ENCODE results near the gene PRKN.

The PRKN gene

DNA sequence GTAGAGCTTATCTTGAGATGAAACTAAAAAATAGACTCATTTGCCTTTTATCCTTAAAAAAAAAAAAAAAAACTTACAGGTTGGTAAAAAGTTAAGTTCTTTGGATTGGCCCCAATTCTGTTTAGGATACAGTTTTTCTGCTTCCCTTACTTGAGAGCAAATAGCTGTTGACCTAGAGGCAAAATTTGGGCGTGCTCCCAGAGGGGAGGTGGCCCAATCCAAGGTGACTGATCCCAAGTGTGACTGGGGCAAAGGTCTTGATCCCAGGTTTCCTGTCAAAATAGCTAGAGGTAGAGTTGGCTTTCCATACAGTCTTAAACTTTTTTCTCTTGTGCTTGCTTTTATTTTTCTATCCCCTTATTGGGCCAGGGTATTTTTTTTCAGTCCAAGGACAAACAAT lies 1089.9 kb downstream of the PRKN start:
- DNase-seq = no peak

DNA sequence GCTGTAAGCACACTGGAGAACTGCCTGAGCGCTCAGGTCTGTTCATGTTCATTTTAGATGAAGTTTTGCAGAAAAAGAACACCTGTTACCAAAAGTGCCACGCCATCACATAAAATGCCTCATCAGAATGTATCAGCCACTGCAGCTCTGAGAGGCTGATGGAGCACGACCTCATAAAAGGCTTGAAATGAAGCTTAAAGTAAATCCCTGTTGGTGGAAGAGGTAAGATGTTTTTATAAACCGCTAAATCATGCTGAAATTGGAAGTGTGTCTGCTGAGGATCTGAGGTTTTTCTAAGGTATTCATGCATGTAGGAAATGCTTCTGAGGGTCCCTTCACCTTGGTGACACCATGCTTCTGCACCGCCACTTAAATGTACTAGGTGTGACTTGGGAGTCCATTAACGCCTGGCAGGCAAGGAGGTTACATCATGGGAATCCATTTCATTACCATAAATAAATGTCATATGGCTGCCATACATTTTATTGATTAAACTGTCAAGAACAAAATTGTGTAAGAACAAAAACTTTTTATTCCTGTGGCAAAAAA lies 1090.6 kb downstream of the PRKN start:
- DNase-seq = no peak

DNA sequence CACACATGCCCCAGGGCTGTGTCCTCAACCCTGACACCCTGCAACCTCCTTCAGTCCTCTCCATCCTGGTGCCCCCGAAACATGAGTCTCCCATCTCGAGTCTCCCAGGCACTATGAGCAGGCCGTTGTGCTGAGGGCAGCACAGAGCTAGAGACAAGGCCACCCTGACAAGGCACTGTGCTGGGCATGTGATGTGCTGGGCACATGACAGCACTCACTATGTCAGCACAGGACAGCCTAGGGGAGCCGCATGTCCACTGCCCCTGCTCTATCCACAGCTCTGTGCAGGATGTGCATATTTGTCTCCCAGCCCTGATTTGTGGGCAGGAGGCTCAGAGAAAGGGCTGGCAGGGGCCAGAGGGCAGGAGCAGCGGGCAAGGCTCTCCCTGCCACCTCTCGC lies 1091.6 kb downstream of the PRKN start:
- DNase-seq = no peak

DNA sequence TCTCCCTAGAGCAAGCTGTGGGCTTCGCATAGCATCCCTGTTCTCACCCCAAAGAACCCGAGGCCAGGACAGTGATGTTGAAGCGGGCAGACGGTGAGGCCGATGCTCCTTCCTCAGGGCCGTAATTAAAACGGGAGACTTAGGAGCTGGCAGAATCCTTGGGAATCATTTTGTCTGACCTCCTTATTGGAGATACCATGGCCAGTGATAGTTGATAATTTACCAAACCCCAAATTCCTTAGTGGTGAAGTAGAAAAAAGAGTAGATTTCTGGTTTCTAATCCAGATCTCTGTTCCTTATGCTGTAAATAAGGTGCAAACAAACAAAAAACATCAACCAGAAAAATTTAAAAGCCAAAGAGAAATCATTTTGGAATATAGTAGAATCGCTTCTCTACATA lies 1092.7 kb downstream of the PRKN start:
- DNase-seq = no peak

- no peak for DNase-seq
Measured at GRCh38 chr6:161631676-161632194, 1095.8 kb downstream of the PRKN start.

GRCh38 chr6:161630674-161631073 lies 1096.9 kb downstream of the PRKN start:
- no peak for DNase-seq

DNA sequence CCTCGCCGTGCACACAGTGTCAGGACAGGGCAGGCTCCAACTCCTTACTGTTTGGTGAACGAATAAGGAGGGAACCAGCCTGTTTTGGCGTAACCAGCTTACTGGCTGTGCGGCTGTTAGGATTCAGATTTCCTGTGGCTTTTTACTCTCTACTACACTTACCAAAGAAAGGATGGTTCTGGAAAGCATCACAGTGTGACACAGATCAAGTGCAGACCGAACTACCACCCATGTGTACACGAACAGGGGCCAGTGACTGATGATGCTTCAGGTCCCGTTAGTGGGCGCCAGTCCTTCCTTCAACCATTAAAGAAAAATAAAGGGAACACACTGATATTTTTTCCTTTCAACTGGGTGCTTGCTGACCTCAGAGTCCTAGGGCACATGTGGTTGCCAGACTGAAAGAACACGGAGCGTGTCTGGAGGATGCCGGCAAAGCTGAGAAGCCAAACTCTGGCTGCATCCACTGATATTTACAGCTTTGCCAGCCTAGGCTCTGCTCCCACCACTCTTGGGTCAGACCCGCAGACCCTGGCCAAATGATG lies 1101.4 kb downstream of the PRKN start:
- no peak for DNase-seq

- no peak for DNase-seq
Measured at GRCh38 chr6:161624111-161624510, 1103.5 kb downstream of the PRKN start.

- DNase-seq = no peak
Measured at GRCh38 chr6:161622779-161623178, 1104.8 kb downstream of the PRKN start.

DNA sequence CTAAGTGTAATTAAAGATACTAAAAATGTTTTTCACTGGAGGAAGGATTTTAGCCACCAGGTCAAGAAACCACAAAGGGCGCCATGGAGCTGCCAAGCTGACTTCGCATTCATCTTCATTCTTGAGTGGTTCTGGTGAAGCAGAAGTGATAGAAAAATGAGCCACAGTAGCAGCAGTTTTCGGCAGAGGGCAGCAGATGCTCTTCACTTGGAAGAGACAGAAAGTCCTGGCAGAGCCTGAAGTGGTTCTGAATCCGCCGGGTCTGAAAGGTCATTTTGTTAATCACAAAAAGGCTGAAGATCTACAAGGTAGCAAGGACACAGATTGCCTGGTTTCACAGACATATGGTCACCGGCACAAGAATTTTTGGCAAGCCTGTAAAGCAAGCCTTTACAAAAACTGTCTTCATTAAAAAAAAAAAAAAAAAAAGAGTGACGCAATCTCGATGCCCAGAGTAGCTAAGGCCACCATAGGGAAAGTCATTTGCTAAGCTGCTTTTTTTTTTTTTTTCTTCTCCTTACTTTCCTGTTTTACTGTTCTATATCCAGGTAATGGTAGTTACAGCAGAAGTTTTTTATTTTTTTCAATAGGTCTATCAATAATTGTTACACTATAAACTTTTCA lies 1108.6 kb downstream of the PRKN start:
- peak in 12 of 14 donors; percentile 7 to 86 (median 36) for DNase-seq

- DNase-seq = no peak
Measured at GRCh38 chr6:161613711-161614110, 1113.9 kb downstream of the PRKN start.

DNA sequence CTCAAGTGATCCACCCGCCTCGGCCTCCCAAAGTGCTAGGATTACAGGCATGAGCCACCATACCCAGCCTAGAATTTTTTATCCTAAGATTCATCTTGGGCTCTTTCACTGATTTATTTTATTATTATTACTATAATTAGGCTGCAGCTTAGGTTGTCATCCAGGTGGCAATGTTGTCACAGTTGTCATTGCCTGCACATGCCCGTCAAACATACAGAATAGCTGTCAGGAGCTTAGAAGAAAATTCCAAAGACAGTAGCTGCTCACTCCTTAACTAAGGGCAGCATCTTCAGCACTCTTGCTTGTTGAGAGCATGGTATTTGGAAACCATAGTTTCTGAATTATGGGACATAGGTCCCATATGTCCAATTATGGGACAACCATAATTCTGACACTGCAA lies 1118.8 kb downstream of the PRKN start:
- DNase-seq = no peak

- DNase-seq = no peak
Measured at GRCh38 chr6:161607696-161608297, 1119.8 kb downstream of the PRKN start.

GRCh38 chr6:161602359-161602758 lies 1125.2 kb downstream of the PRKN start:
- DNase-seq = no peak

DNA sequence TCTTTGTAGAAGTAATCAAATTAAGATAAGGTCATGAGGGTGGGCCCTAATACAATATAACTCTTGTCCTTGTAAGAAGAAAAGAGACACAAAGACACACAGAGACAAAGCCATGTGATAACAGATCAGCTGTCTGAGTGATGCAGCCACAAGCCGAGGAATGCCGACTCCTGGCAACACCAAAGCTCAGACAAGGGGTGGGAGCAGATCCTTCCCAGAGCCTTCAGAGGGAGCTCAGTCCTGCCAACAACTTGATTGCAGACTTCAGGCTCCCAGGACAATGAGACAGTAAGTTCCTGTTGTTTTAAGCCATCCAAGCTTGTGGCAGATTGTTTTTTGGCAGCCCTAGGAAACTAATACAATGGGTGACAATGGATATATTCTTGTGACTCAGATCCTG lies 1128.7 kb downstream of the PRKN start:
- DNase-seq = no peak

DNA sequence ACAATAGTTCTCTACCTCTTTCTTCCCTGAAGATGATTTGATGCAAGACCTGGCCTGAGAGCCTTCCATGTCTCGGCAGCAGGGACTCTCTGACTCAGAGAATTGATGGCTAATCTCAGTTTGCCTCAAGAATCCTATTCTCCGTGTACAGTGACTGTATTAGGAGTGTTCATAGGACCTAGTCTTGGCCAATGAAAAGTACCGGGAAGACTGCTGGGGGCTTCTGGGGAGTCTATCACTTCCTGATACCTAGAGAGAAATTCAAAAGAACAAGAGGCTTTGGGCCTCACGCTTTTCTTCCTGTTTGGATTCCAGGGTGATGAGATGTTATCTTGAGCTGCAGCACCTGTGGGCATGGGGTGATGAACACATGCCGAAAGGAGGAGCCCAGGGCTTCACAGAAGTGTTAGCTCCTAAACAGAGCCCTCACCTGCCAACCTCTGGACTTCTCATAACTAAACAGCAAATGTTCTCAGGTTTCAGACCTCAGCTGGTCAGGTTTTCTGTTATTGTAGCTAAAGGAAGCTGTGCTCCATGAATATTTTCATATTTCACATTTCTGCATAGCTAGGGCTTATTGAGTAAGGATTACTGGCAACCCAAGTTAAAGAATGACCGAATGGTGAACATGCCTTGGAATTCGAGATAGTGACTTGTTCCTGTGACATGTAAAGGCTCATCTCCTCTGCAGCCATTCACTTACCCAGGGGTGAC lies 1130.6 kb downstream of the PRKN start:
- no peak for DNase-seq

GRCh38 chr6:161594412-161594811 lies 1133.2 kb downstream of the PRKN start:
- no peak for DNase-seq

- no peak for DNase-seq
Measured at GRCh38 chr6:161590961-161591627, 1136.5 kb downstream of the PRKN start.

GRCh38 chr6:161586887-161587286 lies 1140.7 kb downstream of the PRKN start:
- DNase-seq = no peak

GRCh38 chr6:161584621-161585340 lies 1142.8 kb downstream of the PRKN start:
- DNase-seq = no peak

- peak in 1 of 14 donors; percentile 21 for DNase-seq
Measured at GRCh38 chr6:161584051-161584450, 1143.5 kb downstream of the PRKN start.

GRCh38 chr6:161583584-161583983 lies 1144.0 kb downstream of the PRKN start:
- DNase-seq = no peak
